ENCODE measurements around the gene ADORA1.

The ADORA1 gene

DNA sequence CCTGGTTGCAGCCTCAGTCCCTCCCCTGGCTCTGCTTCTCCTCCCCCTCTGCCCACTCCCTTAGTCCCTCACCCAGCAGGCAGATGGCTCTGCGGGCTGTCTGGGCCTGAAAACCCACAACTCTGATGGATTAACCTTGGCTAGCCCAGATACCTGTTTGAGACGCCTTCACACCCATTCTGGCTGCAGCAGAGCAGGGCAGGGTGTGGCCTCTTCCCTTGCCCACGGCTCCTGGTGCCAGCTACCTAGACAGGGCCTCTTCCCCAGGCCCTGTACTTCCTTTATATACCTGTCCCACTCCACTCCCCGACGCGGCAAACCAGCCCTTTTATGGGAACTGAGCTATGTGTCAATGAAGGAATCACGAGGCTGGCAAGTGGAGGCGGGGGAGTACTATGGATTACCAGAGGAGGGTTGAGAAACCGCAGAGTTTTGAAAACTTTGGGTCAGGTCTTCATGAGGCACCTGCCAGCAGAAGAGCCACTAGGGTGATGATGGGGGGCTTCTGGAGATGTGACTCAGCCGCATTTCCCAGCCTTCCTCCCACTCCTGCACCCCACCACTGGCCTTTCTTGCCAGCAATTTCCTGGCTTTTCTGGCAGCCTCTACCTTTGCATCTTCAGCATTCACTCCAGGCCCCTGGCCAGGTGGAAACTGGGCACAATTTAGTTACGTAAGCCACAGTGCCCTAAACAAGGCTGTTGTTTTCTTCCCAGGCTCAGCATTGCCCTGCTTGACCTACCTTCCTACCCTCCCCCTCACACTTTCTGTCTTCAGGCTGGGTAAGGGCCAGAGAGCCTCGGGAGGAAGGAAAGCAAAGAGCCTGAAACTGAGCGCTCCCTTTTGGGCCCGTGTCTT, 59.1 kb downstream of the ADORA1 start, which contains the start of gene CHI3L1:
Gene CHI3L1 (minus strand): TSS at position 259 of the 858 bp plus-strand sequence. CDS start 81 bp downstream, at position 178.
- DNase-seq (ENCODE audit: low read depth), result no peak

DNA sequence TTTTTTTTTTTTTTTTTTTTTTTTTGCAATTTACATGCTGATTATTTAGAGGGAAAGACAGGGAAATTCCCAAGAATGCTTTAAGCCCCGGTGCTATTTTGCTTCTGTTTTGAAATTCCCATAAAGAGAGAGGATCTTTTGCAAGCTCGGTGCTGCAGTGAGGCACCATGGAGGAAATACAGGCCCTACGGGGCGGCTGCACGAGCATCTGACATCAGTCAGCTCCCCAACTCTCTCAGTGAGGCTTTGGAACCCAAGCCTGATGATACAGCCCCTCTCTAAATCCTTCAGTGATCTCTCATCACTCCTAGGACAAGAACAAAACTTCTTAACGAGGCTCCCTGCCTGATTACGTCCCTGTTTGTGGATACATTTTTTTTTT, 59.8 kb downstream of the ADORA1 start:
- DNase-seq (ENCODE audit: low read depth), result no peak

DNA sequence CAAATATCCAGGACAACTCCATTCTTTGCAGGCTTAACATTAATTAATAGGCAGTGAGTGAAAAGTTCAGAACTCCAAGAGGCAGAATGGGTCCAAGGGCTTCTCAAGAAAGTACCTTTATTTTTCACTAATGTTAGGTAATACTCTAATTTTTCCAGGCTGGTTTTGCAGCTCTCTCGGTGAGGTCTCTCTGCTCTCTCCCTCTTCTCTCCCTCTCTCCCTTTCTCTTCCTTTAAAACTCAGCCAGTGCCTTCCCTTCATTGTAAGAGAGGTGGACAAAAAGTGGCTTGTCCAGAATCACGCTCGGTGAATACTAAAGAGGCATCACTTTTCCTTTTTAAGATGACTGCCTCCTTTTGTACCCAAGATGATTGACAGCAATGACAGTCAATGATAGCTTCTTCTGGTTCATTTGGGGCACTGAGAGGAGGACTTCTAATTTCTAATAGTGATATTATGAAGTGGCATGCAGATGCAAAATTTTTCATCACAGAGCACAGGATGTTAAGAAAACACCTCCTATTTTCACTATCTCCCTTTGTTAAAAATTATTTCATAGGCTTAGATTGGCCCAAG, 60.3 kb downstream of the ADORA1 start:
- DNase-seq (ENCODE audit: low read depth), result no peak

DNA sequence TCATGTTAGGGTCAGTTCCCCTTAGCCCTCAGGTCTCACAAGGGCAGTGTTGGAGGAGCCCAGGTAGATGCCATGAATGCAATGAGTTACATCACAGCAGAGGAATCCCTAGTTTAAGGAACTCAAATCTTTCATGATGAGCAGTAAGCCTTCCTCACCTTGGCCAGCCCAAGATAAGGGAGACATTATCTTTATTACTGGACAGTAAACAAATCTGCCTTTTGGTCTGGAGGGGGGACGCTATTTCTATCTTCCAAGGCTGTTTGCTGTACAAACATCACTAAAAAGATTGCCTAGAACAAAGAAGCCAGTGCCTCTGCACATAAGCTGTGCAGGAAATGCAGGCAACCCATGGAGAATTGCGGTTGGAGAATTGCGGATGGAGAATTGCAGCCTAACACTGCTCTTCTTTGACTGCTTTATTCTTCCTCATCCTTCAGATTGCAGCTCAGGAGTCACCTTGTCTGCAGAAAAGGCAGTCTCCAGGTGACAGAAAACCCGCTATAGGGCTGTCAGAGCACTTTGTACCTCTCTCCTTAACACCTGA, 61.2 kb downstream of the ADORA1 start:
- DNase-seq (ENCODE audit: low read depth), result no peak

DNA sequence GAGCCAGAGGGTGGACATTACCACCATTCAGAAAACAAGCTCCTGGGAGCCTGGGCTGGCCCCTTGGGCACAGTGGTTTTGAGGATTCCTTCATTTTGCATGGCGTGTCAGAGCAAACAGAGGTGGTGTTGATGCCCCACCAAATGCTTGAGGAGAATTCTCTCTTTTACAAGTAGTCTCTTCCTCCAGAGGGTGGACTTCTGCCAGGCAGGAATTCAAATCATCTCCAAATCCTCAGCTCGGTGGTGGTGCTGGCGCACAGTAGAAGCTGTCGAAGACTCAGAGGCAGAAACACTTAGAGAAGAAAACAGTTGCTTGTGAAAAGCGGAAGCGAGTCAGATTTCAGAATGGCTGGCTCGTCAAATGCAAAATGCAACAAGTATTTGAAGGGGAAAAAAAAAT, 62.4 kb downstream of the ADORA1 start:
- DNase-seq (ENCODE audit: low read depth), result no peak

DNA sequence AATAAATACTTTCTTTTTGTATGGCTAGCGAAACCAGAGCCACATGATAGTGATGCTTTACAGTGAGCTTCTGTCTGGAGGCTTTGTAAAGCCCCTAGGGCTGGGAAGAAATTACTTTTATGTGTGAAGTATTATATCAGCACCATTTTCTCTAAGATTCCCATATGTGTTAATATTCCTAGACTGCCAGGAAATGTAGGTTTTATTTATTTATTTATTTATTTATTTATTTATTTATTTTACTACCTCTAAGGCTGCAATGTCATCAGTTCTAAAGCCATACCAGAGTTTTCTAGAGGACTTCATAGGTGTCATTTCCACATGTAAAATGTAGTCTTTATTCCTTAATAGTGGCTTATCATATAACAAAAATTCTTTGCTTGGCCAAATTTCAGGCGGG, 63.4 kb downstream of the ADORA1 start:
- DNase-seq (ENCODE audit: low read depth), result no peak

DNA sequence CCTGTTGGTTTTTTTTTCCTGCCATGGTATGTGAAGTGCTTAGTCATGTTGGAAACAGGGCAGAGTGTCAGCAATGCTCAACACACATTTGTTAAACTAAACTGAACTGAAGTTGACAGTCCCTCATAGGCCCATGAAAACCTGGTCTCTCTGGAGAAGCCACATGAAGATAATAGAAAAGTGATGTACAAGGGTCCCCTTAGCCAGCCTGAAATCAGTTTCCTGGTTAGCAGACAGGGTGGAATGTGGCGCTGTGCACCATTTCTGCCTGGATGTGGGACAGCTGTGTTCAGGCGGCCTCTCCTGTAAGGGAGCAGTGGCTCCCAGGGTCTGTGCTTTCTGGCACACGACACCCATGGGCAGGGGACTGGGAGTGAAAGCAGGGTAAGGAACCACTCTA, 68.8 kb downstream of the ADORA1 start:
- no peak for DNase-seq (ENCODE audit: low read depth)

DNA sequence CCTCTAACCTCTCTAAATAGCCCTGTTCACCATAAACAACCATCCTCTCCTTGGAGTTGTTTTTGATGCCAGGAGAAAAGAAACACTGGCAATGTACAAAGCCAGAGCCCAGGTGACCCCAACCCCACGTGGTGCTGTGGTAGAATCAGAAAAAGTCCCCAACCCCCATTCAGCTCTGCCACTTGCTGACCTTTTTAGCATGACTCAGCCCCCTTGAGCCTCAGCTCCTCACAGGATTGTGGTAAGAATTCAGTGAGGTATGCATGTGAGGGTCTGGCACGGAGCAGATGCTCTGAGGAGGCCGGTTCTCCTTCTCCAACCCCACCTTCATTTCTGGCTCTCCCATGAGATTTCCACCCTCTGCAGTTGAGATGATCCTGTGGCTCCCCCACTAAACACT, 70.1 kb downstream of the ADORA1 start:
- DNase-seq (ENCODE audit: low read depth), result no peak

DNA sequence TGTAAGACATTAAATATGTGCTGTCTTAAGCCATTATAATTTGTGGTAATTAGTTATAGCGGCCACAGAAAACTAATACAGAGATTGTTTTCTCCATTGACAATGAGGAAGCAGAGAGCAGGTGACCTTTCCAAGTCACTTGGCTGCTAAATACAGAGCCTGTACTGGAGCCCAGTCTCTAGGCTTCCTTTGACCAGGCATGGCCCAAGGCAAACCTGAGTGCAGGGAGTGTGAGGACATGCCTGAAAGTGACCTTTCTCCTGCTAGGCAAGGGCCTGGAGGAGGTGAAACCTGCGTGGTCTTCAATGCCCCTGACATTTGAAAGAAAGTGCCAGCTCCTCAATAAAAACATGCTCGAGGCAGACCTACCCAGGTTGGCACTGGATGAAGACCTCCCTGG, 71.5 kb downstream of the ADORA1 start:
- no peak for DNase-seq (ENCODE audit: low read depth)

DNA sequence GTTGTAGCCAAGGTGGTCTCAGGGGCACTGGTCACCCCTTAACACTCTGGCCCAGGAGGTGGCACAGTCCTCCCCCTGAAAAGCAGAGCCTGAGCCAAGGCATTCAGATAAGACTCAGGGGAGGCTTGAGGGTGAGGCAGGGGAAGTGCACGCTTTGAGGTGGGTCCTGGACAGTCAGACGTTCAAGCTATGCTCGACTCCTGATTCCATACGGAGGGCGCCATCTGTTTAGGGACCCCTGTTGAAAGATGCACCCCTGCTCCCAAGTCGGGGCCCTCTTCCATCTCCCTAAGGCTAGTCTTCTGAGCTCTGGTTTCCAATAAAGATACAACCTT, 71.9 kb downstream of the ADORA1 start:
- DNase-seq (ENCODE audit: low read depth), result no peak

DNA sequence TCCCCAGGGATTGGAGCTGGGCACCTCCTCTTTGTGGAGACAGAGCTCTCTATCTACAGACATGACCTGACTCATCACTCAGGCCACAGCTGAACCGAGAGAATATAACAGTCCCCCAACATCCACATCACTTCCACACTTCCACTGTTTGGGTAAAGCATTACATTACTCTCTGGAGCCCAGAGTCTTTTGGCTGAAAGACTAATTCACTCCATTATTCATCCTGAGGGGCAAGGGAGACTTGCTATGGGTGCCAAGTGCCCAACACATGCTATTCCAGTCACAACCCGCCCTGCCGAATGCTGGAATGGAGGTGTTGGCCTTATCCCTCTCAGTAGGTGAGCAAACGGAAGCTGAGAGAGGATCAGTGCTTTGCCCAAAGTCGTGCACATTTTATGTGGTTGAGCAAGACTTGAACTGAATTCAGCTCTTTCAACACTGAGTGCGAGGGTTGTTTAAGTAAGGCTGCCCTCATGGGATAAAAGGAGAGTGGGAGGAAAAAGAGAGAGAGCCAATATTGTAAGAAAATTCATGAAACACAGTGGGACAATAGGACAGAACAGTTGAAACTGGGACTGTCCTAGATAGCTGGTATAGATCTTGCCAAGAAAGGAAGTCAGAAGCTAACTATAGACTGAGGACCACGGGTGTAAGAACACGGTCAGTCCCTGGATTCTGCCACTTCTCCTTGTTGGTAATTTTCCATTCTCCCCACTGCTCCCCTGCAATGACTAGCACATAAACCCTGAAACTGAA, 72.5 kb downstream of the ADORA1 start:
- no peak for DNase-seq (ENCODE audit: low read depth)

DNA sequence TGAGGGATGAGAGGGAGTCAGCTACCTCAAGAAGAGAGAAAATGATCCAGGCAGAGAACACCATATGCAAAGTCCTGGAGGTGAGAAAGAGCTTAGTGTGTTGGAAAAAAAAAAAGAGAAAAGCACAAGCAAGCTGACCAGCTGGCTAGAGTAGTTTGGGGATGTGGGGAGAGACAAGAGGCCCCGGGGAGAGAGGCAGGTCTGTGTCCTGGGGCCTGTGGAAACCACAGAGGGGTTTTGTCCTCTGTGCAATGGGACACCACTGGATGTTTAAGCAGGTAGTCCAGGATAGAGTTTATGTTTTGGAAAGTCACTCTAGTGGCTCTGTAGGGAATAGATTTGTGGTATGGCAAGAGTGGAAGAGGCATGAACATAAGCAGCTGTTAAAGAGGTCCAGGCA, 73.4 kb downstream of the ADORA1 start:
- DNase-seq (ENCODE audit: low read depth), result no peak

DNA sequence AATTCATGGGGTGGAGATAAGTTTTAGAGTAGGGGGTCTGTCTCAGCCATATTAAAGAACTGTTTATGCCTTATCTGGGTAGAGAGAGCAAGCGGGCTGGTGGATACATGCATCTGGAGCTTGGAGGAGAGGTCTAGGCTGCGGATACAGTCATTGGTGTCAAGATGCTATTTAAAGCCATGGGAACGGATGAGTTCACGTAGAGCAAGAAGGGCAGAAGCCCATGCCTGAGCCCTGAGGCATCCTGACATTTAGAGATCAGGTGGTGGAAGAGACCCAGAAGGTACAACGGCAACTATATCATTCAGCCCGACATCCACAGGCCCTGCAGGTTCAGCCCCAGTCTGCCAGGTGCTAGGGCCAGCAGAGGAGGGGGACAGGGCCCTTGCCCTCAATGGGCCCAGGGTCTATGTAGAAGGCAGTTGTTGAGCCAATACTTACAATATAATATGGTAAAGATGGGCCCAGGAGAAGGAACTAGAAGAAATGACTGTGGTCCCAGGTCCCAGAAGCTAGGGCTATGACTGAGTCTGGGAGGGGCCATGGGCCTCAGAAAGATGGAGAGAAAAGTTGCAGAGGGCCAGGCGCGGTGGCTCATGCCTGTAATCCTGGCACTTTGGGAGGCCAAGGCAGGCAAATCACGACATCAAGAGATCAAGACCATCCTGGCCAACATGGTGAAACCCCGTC, 74.1 kb downstream of the ADORA1 start:
- no peak for DNase-seq (ENCODE audit: low read depth)

DNA sequence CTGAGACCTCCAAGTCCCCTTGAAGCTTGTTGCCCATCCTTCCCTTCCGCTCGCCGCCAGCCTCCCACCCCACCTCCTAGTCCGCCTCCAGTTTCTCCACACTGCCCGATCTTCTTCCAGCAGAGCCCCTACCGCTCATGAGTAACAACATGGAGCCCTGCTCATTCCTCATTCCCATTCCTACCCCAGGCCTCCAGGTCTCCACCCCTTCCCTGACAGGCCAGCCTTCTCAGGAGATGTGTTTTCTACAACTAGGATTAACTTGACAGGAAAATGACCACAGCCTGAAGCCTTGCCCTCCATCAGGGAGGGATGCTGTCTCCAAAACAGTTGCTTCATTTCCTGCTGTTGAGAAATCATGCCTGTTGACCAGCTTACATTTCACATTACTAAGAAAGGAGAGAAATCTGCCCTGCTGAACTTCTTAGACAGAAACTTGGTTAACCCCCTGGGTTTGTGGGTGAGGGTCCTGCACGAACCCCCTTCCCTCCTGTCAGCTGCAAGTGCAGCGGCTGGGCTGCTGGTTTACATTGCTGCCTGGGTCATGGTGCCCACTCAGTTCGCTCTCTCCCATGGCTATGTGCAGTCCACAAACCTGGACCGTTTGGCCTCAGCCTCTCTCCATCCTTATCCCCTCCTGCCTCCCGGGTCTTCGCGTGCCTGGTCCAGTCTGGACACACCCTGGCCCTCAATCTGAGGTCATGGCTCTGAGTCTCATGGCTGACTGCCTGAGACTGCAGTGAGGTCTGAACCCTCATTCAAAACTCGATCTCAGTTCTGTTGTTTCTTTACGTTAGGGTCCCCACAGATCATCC, 75.1 kb downstream of the ADORA1 start:
- no peak for DNase-seq (ENCODE audit: low read depth)

DNA sequence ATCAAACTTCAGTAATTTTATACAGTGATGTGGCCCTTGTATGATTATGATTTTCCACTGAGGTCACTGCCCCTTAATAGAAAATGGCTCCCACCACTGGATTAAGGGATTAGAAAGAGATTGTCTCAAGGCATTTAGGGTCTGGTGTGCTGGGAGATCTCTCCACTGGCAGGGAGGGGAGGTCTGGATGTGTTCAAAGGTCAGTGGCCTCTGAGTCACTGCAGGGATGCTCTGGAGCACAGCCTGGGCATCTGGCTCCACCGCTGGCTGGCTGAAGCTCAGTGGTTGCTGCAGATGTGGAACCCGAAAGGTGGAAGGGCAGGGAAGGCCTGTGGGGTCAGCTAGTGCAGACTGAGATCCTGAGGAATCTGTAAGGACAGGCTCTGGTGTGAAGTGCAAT, 77.2 kb downstream of the ADORA1 start:
- no peak for DNase-seq (ENCODE audit: low read depth)

DNA sequence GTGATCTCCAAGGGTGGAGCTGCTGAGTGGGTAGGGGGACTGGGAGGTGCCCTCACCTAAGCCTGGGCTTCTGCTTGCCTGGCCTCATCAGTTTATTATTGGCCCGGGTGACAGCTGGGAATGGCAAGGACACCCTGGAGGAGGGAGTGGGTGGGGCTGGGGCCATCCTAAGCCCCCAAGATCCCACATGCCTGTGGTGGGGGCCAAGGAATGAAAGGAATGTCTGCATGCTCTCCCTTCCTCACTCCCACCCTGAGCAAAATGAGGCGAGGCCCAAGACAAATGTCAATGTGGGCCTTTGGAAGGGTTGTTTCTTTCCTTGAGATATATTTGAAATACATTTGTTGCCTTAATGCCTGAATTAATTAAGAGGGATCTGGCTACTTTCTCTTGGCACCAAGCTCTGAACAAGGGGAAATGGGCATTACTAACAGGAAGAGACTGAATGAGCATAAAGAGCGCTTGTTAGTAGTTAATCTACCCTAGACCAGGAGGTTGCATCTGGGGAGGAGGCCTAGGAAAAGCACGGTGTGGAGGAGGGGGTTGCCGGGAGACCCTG, 78.7 kb downstream of the ADORA1 start:
- DNase-seq (ENCODE audit: low read depth), result no peak

DNA sequence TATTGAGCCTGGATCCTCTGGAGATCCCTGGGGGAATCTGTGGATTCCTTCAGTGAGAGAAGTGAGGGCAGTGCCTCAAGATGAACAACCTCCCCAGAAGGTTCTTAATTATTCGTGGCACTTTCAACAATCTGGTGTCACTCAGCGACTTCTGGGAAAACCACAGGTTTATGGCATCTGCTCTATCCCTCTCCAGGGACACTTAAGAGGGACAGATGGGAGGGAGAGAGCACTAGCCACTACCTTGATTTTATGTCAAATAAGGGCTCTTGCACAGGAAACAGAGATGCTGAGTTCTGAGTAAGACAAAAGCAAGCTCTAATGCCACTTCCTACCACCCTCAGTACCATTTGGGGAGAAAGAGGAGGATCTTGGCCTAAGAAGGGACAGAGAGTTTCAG, 80.2 kb downstream of the ADORA1 start:
- no peak for DNase-seq (ENCODE audit: low read depth)

DNA sequence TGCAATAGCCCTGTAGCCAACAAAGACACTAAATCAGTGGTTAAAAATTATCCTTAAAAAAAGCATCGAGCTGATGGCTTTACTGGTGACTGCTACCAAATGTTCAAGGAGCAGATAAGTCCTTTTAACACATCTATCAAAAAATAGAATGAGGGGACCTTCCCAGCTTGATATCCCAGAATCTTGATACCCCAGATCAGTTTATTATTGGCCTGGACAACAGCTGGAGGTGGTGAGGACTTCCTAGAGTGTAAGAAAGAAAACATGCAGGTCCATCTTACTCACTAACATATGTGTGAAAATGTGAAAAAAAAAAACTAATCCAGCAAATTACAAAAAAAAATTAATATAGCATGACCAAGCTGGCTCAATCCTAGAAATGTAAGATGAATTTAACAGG, 80.7 kb downstream of the ADORA1 start:
- no peak for DNase-seq (ENCODE audit: low read depth)

DNA sequence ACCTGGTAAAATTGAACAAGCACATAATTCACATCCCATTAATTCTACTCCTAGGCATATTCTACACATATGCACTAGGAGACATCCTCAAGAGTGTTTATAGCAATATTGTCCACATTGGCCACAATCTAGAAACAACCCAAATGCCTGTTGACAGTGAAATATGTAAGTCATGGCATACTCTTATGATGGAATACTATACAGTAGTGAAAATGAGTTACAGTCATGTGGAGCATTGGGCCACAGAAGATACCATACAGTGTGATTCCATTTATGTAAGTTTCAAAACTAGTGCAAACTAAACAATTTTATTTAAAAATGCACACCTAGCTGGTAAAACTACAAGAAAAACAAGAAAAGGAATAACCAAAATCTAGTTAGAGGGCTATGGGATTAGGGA, 82.8 kb downstream of the ADORA1 start:
- no peak for DNase-seq (ENCODE audit: low read depth)

DNA sequence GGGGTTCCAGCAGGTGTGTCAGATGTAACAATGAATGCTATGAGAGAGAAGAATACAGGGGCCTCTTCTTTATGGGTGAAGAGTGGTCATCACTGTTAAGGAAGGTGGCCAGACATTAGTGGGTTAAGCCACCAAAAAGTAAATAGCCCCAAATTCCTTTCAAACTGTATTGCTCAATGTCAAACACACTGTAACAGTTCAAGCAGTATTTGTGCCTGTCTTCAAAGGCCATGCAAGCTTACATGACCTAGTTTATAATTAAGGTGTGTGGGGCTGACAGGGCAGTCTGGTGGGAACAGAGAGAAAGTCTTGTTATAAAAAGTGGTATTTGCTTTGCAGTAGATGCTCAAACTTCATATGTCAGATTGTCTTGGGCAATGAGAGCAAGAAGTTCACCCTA, 83.5 kb downstream of the ADORA1 start:
- DNase-seq (ENCODE audit: low read depth), result no peak

DNA sequence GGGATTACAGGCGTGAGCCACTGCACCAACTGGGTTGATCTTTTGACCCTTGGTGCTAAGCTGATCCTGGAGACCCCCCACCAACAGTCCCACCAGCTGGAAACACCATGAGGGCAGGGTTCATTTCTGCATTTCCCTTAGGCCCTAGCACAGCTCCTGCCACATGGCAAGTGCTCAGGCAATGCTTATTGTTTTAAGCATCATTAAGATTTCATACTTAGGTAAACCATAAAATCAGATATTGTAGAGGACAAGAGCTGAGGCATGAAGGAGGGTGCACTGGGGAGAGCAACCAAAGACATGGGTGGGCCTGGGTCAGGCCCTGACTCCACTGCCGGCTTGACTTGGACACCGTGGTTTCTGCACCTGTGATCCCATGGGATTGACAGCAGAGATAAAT, 84.3 kb downstream of the ADORA1 start:
- no peak for DNase-seq (ENCODE audit: low read depth)

Data from activated T-cell treated with anti-CD3 and anti-CD28 coated beads for 48 hours (primary cell).